T-helper 9 cell (primary cell): Measurements from ENCODE around the gene ABCE1.

Experiments
- DNase-seq: peaks from one replicate; pipeline ENCODE4 v3.0.0-alpha.2; 2020

Gene ABCE1

DNA sequence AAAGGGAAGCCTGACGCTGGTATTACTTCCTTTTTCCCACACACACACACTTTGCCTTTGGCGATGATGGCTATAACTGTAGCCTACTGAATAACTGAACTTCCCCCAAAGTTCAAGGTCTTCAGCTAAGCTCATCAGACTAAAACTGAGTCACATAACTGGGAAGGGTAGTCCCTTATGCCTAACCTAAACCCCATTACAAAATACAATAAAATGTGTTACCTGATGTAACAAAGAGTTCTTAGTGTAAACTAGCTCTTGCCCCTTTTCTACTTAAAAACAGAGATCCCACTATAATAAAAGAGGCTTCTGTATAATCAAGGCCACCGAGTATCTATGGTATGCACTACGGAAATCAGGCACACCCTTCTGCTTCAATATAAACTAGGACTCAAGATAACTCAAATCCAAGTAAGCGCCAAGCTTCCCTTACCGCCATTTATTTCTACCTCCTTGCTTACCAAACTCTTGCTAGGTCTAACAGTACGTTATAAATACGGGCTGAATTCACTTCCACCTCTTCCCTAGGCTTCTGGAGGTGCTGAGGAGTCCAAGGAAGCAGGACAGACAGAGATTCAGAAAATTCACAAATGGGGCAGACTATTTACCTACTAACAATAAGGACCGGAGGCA, 79.9 kb downstream of the ABCE1 start:
- no peak for DNase-seq

- no peak for DNase-seq
Observed at GRCh38 chr4:145178740-145179280, 80.7 kb downstream of the ABCE1 start.
